Mesendoderm (in vitro differentiated cells): Measurements from ENCODE around the gene RPA3.
"Not testable (repeated sequence)": the region's sequence is repeated elsewhere in the genome, so short reads cannot be mapped to it uniquely, and the experiment has no call there.

ENCODE experiments used
- DNase-seq: peaks from one replicate; pipeline ENCODE4 v3.0.0; 2013
- H2AK5ac ChIP-seq: 2 replicates; pipeline ENCODE4 v1.6.1; 2013; ENCODE audit warnings: low read length, inconsistent platforms
- H2BK120ac ChIP-seq: 2 replicates; pipeline ENCODE4 v1.6.1; 2013; ENCODE audit warnings: low read depth, mild to moderate bottlenecking, low read length, moderate library complexity, mixed read lengths
- H2BK15ac ChIP-seq: replicated peaks from 2 replicates; pipeline ENCODE4 v1.6.1; 2013; ENCODE audit warnings: low read depth, mild to moderate bottlenecking, moderate library complexity
- H2BK5ac ChIP-seq: 2 replicates; pipeline ENCODE4 v1.6.1; 2013; ENCODE audit warnings: low read length, inconsistent platforms
- H3K18ac ChIP-seq: 2 replicates; pipeline ENCODE4 v1.6.1; 2013; ENCODE audit warnings: mild to moderate bottlenecking, low read length, mixed read lengths
- H3K23ac ChIP-seq: one replicate; pipeline ENCODE4 v1.6.1; 2013; ENCODE audit warnings: low read length
- H3K27ac ChIP-seq: 2 replicates; pipeline ENCODE4 v1.5.1; 2013; ENCODE audit warnings: low read depth, mild to moderate bottlenecking, inconsistent platforms, low read length, moderate library complexity
- H3K27me3 ChIP-seq: 2 replicates; pipeline ENCODE4 v1.6.1; 2013; ENCODE audit warnings: low read length, control low read depth, mild to moderate bottlenecking, inconsistent platforms; ENCODE audit not compliant: insufficient read depth, poor library complexity
- H3K36me3 ChIP-seq: 2 replicates; pipeline ENCODE4 v1.6.1; 2013; ENCODE audit warnings: low read length, inconsistent platforms; ENCODE audit not compliant: control insufficient read depth, insufficient read depth
- H3K4ac ChIP-seq: one replicate; pipeline ENCODE4 v1.6.1; 2013; ENCODE audit warnings: low read depth, mild to moderate bottlenecking, low read length, moderate library complexity
- H3K4me1 ChIP-seq: 2 replicates; pipeline ENCODE4 v1.6.1; 2013; ENCODE audit warnings: low read depth, low read length, inconsistent platforms; ENCODE audit not compliant: control insufficient read depth
- H3K4me2 ChIP-seq: 2 replicates; pipeline ENCODE4 v1.6.1; 2013; ENCODE audit warnings: low read length
- H3K4me3 ChIP-seq: 2 replicates; pipeline ENCODE4 v1.5.1; 2013; ENCODE audit warnings: mild to moderate bottlenecking, low read length
- H3K56ac ChIP-seq: one replicate; pipeline ENCODE4 v1.6.1; 2013; ENCODE audit warnings: low read length
- H3K79me1 ChIP-seq: 2 replicates; pipeline ENCODE4 v1.6.1; 2013; ENCODE audit warnings: low read length, inconsistent platforms
- H3K79me2 ChIP-seq: 2 replicates; pipeline ENCODE4 v1.6.1; 2013; ENCODE audit warnings: mild to moderate bottlenecking, low read length; ENCODE audit not compliant: control insufficient read depth, insufficient read depth
- H3K9ac ChIP-seq: 2 replicates; pipeline ENCODE4 v1.6.1; 2013; ENCODE audit warnings: low read length, inconsistent platforms
- H4K5ac ChIP-seq: one replicate; pipeline ENCODE4 v1.6.1; 2013; ENCODE audit warnings: low read length
- H4K8ac ChIP-seq: one replicate; pipeline ENCODE4 v1.6.1; 2013; ENCODE audit warnings: low read depth, mild to moderate bottlenecking, control low read depth, low read length, moderate library complexity
- WGBS: extraction: QIAGEN DNeasy Blood & Tissue Kit; methylation state at CpG from one replicate; pipeline ENCODE4 v1.1.7; 2013; ENCODE audit warnings: low lambda C conversion rate, missing lambda C conversion rate; ENCODE audit not compliant: insufficient coverage; ENCODE audit errors: extremely low coverage; 5-methylcytosine and 5-hydroxymethylcytosine counted together

RPA3 gene

GRCh38 chr7:7687800-7688199, 30.6 kb downstream of the RPA3 start:
- Histone ChIP-seq H3K9ac (no peak overlapping the region), H4K8ac (no peak overlapping the region), H3K4me1 (no peaks in the 10 kb centered on the region), H3K27ac (no peak overlapping the region), H2BK120ac (no peak overlapping the region), H3K4me3 (no peak overlapping the region), H3K36me3 (no peaks in the 10 kb centered on the region), H3K23ac (no peak overlapping the region), H3K79me1 (no peaks in the 10 kb centered on the region), H3K18ac (no peak overlapping the region), H4K5ac (no peak overlapping the region), H3K27me3 (no peaks in the 10 kb centered on the region), H3K56ac (no peak overlapping the region), H3K4me2 (no peak overlapping the region), H2BK5ac (no peak overlapping the region), H3K4ac (no peak overlapping the region), H2BK15ac (no peak overlapping the region), H2AK5ac (no peak overlapping the region), H3K79me2 (no peaks in the 10 kb centered on the region)
- no peak for DNase-seq
- WGBS = no CpG with 5 or more reads among the region's 1 CpG

- no peaks in the 10 kb centered on the region for H3K79me1 ChIP-seq
- H4K8ac ChIP-seq = no peak overlapping the region
- H3K4me2 ChIP-seq = no peak overlapping the region
- H3K79me2 ChIP-seq = no peaks in the 10 kb centered on the region
- no peak overlapping the region for H2BK5ac ChIP-seq
- H3K27me3 ChIP-seq = no peaks in the 10 kb centered on the region
- H2AK5ac ChIP-seq = no peak overlapping the region
- H3K23ac ChIP-seq = no peak overlapping the region
- H3K4me3 ChIP-seq = no peak overlapping the region
- H3K4ac ChIP-seq = no peak overlapping the region
- H3K56ac ChIP-seq = no peak overlapping the region
- WGBS = no CpG with 5 or more reads among the region's 2 CpGs
- DNase-seq = no peak
- H3K4me1 ChIP-seq = no peaks in the 10 kb centered on the region
- no peak overlapping the region for H2BK15ac ChIP-seq
- no peaks in the 10 kb centered on the region for H3K36me3 ChIP-seq
- H4K5ac ChIP-seq = no peak overlapping the region
- H3K9ac ChIP-seq = no peak overlapping the region
- no peak overlapping the region for H3K18ac ChIP-seq
- H3K27ac ChIP-seq = no peak overlapping the region
- H2BK120ac ChIP-seq = no peak overlapping the region
Observed at GRCh38 chr7:7686811-7687508, 31.4 kb downstream of the RPA3 start.

- no peaks in the 10 kb centered on the region for H3K79me2 ChIP-seq
- no peak overlapping the region for H4K8ac ChIP-seq
- H3K4me1 ChIP-seq = no peaks in the 10 kb centered on the region
- H4K5ac ChIP-seq = no peak overlapping the region
- no peak overlapping the region for H3K9ac ChIP-seq
- no peak overlapping the region for H2BK15ac ChIP-seq
- H3K4ac ChIP-seq = no peak overlapping the region
- H3K4me3 ChIP-seq = no peak overlapping the region
- H3K56ac ChIP-seq = no peak overlapping the region
- H2BK5ac ChIP-seq = no peak overlapping the region
- no peaks in the 10 kb centered on the region for H3K27me3 ChIP-seq
- no peaks in the 10 kb centered on the region for H3K79me1 ChIP-seq
- DNase-seq = no peak
- H3K18ac ChIP-seq = no peak overlapping the region
- no CpG with 5 or more reads among the region's 5 CpGs for WGBS
- no peak overlapping the region for H3K23ac ChIP-seq
- no peak overlapping the region for H2AK5ac ChIP-seq
- no peak overlapping the region for H2BK120ac ChIP-seq
- H3K27ac ChIP-seq = no peak overlapping the region
- no peaks in the 10 kb centered on the region for H3K36me3 ChIP-seq
- H3K4me2 ChIP-seq = no peak overlapping the region
Observed at GRCh38 chr7:7682861-7683260, 35.5 kb downstream of the RPA3 start.

- no peak for DNase-seq
- H3K79me1 ChIP-seq = no peaks in the 10 kb centered on the region
- H4K5ac ChIP-seq = no peak overlapping the region
- no peak overlapping the region for H2BK5ac ChIP-seq
- H4K8ac ChIP-seq = no peak overlapping the region
- H3K4ac ChIP-seq = no peak overlapping the region
- no peak overlapping the region for H2BK15ac ChIP-seq
- H3K79me2 ChIP-seq = no peaks in the 10 kb centered on the region
- H3K4me1 ChIP-seq = no peaks in the 10 kb centered on the region
- H2BK120ac ChIP-seq = no peak overlapping the region
- H3K36me3 ChIP-seq = no peaks in the 10 kb centered on the region
- H3K4me2 ChIP-seq = no peak overlapping the region
- H3K4me3 ChIP-seq = no peak overlapping the region
- no peak overlapping the region for H3K18ac ChIP-seq
- no peak overlapping the region for H3K56ac ChIP-seq
- H3K9ac ChIP-seq = no peak overlapping the region
- no peak overlapping the region for H3K23ac ChIP-seq
- H3K27me3 ChIP-seq = no peaks in the 10 kb centered on the region
- H2AK5ac ChIP-seq = no peak overlapping the region
- H3K27ac ChIP-seq = no peak overlapping the region
Observed at GRCh38 chr7:7681936-7682329, 36.5 kb downstream of the RPA3 start.

- no peak overlapping the region for H3K4me3 ChIP-seq
- no peaks in the 10 kb centered on the region for H3K36me3 ChIP-seq
- H2BK15ac ChIP-seq = no peak overlapping the region
- H3K9ac ChIP-seq = no peak overlapping the region
- H2BK120ac ChIP-seq = no peak overlapping the region
- H2BK5ac ChIP-seq = no peak overlapping the region
- 100% methylated on average over 1 of the region's 7 CpGs for WGBS
- no peak overlapping the region for H3K56ac ChIP-seq
- no peak overlapping the region for H3K4me2 ChIP-seq
- H3K79me1 ChIP-seq = no peaks in the 10 kb centered on the region
- H3K4me1 ChIP-seq = no peaks in the 10 kb centered on the region
- H3K23ac ChIP-seq = no peak overlapping the region
- H3K4ac ChIP-seq = no peak overlapping the region
- peak; percentile 56 for DNase-seq
- H3K27me3 ChIP-seq = no peaks in the 10 kb centered on the region
- H4K8ac ChIP-seq = no peak overlapping the region
- no peak overlapping the region for H3K27ac ChIP-seq
- H2AK5ac ChIP-seq = no peak overlapping the region
- no peaks in the 10 kb centered on the region for H3K79me2 ChIP-seq
- H3K18ac ChIP-seq = no peak overlapping the region
- H4K5ac ChIP-seq = no peak overlapping the region
Observed at GRCh38 chr7:7681191-7681935, 37.0 kb downstream of the RPA3 start.

- not testable (repeated sequence) for H3K4ac ChIP-seq, H2BK5ac ChIP-seq, H4K8ac ChIP-seq, H3K18ac ChIP-seq, H3K79me2 ChIP-seq, H3K9ac ChIP-seq, H3K23ac ChIP-seq, DNase-seq, H3K4me3 ChIP-seq, H3K79me1 ChIP-seq, H4K5ac ChIP-seq, H2BK15ac ChIP-seq, H3K56ac ChIP-seq, H3K27ac ChIP-seq, H3K27me3 ChIP-seq, H2AK5ac ChIP-seq, H3K4me2 ChIP-seq, H2BK120ac ChIP-seq, H3K36me3 ChIP-seq, H3K4me1 ChIP-seq
- no CpG with 5 or more reads among the region's 2 CpGs for WGBS
Observed at GRCh38 chr7:7679640-7680039, 38.8 kb downstream of the RPA3 start.
